Measurements from ENCODE around the gene ATRNL1.

DNA sequence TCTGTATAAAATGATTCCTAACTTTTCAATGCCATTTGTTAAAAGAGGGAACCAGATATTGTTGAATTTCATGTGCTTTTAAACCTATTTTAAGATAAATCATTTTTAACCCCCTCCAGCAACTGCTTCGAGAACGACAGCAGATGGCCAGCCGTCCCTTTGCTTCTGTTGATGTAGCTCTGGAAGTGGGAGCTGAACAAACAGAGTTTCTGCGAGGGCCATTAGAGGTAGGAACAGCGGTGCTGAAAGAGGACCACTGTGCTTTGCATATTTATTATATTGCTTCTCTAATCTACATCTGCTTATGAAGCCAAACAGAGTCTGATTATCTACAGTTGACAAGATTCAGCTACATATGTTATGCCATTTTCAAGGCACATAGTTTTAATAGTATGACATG is 634.0 kb downstream of the ATRNL1 start:
- TF ChIP-seq SUZ12 (IDR thresholded peaks at IDR 0.05; ENCODE audit: extremely low read depth, insufficient read depth, insufficient read length) (no peak), YY1 (IDR thresholded peaks at IDR 0.05; ENCODE audit: insufficient read depth, insufficient read length) (no peak)

All from NT2/D1 (cell line).